ENCODE measurements around the gene AOC3. TPM values are rescaled to one million over a fixed set of nuclear protein-coding genes. Genes with fewer than 3 reads are reported as not detected.
"Not testable (repeated sequence)": the region's sequence is repeated elsewhere in the genome, so short reads cannot be mapped to it uniquely, and the experiment has no call there.

Gene AOC3
- total and polyA plus RNA-seq, 2 of the 8 experiments (the other 6 are each of a cell fraction or from before 2014, with no cell fraction given): 2.5 to 2.7 TPM

- H3K79me1 ChIP-seq (ENCODE audit: low read depth, low read length); H2AFZ ChIP-seq (ENCODE audit: low read length); H3K14ac ChIP-seq (ENCODE audit: insufficient read length); H2BK20ac ChIP-seq (ENCODE audit: low read length); H3K4ac ChIP-seq (replicated peaks; ENCODE audit: insufficient read length, low read depth, low read length); H2BK12ac ChIP-seq (ENCODE audit: low read depth, low read length); H3K56ac ChIP-seq (replicated peaks; ENCODE audit: insufficient read length, low read depth, low read length); POLR2A ChIA-PET (ENCODE audit: partially characterized antibody); H2BK15ac ChIP-seq (ENCODE audit: low read length); H4K8ac ChIP-seq (ENCODE audit: extremely low read depth, insufficient read depth, low read length); H3K9me3 ChIP-seq (ENCODE audit: insufficient read depth in 2 of 2, low read depth in 1 of 2, low read length in 1 of 2); DNase-seq (ENCODE audit: low read depth in 1 of 2, low spot score in 2 of 2); H2BK5ac ChIP-seq (ENCODE audit: low read depth, low read length); H3K4me2 ChIP-seq (ENCODE audit: insufficient read depth in 1 of 2, low read depth in 2 of 2, low read length in 2 of 2); H3K4me3 ChIP-seq (ENCODE audit: extremely low read depth in 1 of 4, insufficient read depth in 2 of 4, low read depth in 3 of 4, low read length in 4 of 4); H4K5ac ChIP-seq (ENCODE audit: insufficient read length, low read depth, low read length); H3K23ac ChIP-seq (ENCODE audit: insufficient read length); H3K4me1 ChIP-seq (replicated peaks in 1 of 4; ENCODE audit: control insufficient read depth in 3 of 4, insufficient read depth in 4 of 4, low read length in 3 of 4); H4K91ac ChIP-seq (replicated peaks; ENCODE audit: insufficient read length, low read length); H3K23me2 ChIP-seq (ENCODE audit: low read depth, low read length); H2AK5ac ChIP-seq (ENCODE audit: low read depth, low read length); H3K9ac ChIP-seq (replicated peaks in 1 of 4; ENCODE audit: extremely low read depth in 1 of 4, low read depth in 3 of 4, low read length in 3 of 4); H3K36me3 ChIP-seq (ENCODE audit: control insufficient read depth in 2 of 4, insufficient read depth in 4 of 4, low read length in 3 of 4); H3K79me2 ChIP-seq (ENCODE audit: control insufficient read depth in 1 of 2, insufficient read depth in 2 of 2, low read length in 2 of 2); H3K27me3 ChIP-seq (replicated peaks in 1 of 4; ENCODE audit: control insufficient read depth in 3 of 4, extremely low read depth in 1 of 4, insufficient read depth in 3 of 4, low read length in 3 of 4); H4K20me1 ChIP-seq (replicated peaks in 1 of 2; ENCODE audit: control insufficient read depth in 1 of 2, insufficient read depth in 2 of 2, low read length in 2 of 2); H3K18ac ChIP-seq (ENCODE audit: extremely low read depth, low read length); H3K27ac ChIP-seq (ENCODE audit: low read depth, low read length); H2BK120ac ChIP-seq (replicated peaks; ENCODE audit: low read depth, low read length); FAIRE-seq: not testable (repeated sequence)
- WGBS, 2 experiments (ENCODE audit: extremely low coverage in 1 of 2, insufficient coverage in 1 of 2, insufficient read length in 1 of 2, insufficient replicate concordance in 2 of 2, low coverage in 1 of 2, low lambda C conversion rate in 2 of 2, missing lambda C conversion rate in 1 of 2): 100% methylated on average over 1 of the region's 3 CpGs; no CpG with 5 or more reads in 1 of the 2 experiments
- CTCF ChIA-PET (ENCODE audit: partially characterized antibody): interaction anchor here (0.6 to 1.9 kb wide), 3 partner anchors 9 to 52 kb away, joined by 3 to 9 read pairs (median 3); partner anchors contain the start of gene AOC2
Observed at GRCh38 chr17:42885806-42886205, 34.8 kb downstream of the AOC3 start.

All from H1 (cell line).